Omental fat pad (tissue), 4 donors: Measurements from ENCODE around the gene PRDM16. TPM values are rescaled to one million over a fixed set of nuclear protein-coding genes. Genes with fewer than 3 reads are reported as not detected.

ENCODE experiments used
- ATAC-seq: fragments of 150-250 bp; one replicate; pipeline ENCODE4 v1.9.1; 2016; ENCODE audit warnings: mild to moderate bottlenecking, moderate library complexity; ENCODE audit not compliant: low FRiP score
- DNase-seq: peaks from one replicate; pipeline ENCODE4 v3.0.0-alpha.2; 2019; ENCODE audit warnings: low spot score
- total RNA-seq, 4 donors: library from RNA; depleted of rRNA; stranded (reverse); fragments of >200 nt; gene quantifications; one replicate each; pipeline ENCODE4 v1.1.0, GENCODE V29; 2016
- TF ChIP-seq, protein P1 (sequence below), 3 donors: fragments of 450-650 bp; IDR thresholded peaks; one replicate each; pipeline ENCODE4 v1.5.1; 2016 to 2017; ENCODE audit warnings: antibody characterized with exemption in 3 of 3, mild to moderate bottlenecking in 3 of 3, moderate library complexity in 2 of 3

Gene PRDM16
- total RNA-seq, 4 donors from 2014 or later: 0.19 to 3.8 (median 1.8) TPM

DNA sequence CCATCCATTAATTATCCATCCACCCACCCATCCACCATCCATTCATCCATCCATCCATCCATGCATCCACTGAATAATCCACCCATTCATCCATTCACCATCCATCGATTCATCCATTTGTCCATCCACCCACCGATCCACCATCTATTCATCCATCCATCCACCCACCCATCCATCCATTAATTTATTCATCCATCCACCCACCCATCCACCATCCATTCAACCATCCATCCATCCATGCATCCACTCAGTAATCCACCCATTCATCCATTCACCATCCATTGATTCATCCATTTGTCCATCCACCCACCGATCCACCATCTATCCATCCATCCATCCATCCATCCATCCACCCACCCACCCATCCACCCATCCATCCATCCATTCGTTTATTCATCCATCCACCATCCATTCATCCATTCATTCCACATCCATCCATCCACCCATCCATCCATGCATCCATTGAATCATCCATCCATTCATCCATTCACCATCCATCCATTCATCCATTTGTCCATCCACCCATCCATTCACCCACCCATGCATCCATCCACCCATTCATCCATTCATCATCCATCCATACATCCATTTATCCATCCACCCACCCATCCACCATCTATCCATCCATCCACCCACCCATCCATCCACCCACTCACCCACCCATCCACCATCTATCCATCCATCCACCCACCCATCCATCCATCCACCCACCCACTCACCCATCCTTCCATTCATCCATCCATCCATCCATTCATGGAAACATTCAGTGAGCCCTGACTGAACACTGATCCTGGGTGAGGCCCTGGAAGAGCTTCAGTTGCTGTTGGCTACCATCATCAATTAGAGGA lies 302.1 kb downstream of the PRDM16 start:
- TF ChIP-seq, protein P1, sequence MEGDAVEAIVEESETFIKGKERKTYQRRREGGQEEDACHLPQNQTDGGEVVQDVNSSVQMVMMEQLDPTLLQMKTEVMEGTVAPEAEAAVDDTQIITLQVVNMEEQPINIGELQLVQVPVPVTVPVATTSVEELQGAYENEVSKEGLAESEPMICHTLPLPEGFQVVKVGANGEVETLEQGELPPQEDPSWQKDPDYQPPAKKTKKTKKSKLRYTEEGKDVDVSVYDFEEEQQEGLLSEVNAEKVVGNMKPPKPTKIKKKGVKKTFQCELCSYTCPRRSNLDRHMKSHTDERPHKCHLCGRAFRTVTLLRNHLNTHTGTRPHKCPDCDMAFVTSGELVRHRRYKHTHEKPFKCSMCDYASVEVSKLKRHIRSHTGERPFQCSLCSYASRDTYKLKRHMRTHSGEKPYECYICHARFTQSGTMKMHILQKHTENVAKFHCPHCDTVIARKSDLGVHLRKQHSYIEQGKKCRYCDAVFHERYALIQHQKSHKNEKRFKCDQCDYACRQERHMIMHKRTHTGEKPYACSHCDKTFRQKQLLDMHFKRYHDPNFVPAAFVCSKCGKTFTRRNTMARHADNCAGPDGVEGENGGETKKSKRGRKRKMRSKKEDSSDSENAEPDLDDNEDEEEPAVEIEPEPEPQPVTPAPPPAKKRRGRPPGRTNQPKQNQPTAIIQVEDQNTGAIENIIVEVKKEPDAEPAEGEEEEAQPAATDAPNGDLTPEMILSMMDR (IDR thresholded peaks at IDR 0.05): no peak
- no peak for ATAC-seq
- DNase-seq: no peak

DNA sequence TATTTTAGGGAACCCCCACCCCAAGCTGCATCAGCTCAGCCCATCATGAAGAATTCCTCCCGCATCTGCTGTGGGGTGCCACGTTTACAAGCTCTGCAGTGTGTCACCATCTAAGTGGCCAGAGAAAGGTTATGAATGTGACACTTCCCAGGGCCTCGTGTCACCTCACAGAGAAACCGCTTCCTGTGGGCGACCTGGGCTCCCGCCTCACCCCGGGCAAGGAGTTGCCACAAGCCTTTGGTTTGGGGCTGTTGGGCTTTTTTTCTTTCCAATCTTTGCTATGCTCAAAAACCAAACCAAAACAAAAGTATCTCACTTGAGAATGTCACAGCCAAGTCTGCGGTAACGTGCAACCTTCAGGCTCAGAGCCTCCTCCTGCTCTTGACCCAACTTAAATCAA lies 303.3 kb downstream of the PRDM16 start:
- TF ChIP-seq, protein P1 (IDR thresholded peaks at IDR 0.05): no peak
- no peak for DNase-seq
- no peak for ATAC-seq

DNA sequence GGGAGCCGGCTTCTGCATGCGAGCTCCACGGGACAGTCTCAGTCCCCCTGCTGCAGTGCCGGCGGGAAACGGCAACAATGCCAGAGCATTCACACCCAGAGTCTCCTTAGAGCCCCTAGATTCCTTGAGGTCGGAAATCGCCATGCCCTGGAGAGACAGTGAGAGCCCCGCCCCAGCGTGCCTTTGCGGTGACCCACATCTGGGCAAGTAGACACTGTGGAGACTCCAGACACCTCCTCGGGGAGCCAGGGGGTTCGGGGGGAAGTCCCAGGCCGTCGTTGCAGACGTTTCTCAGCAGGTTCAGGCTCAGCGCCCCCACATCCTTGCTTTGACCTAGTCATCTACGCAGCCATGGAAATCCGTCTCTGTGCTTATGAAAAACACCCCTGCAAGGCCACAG lies 304.2 kb downstream of the PRDM16 start:
- TF ChIP-seq, protein P1 (IDR thresholded peaks at IDR 0.05): no peak

DNA sequence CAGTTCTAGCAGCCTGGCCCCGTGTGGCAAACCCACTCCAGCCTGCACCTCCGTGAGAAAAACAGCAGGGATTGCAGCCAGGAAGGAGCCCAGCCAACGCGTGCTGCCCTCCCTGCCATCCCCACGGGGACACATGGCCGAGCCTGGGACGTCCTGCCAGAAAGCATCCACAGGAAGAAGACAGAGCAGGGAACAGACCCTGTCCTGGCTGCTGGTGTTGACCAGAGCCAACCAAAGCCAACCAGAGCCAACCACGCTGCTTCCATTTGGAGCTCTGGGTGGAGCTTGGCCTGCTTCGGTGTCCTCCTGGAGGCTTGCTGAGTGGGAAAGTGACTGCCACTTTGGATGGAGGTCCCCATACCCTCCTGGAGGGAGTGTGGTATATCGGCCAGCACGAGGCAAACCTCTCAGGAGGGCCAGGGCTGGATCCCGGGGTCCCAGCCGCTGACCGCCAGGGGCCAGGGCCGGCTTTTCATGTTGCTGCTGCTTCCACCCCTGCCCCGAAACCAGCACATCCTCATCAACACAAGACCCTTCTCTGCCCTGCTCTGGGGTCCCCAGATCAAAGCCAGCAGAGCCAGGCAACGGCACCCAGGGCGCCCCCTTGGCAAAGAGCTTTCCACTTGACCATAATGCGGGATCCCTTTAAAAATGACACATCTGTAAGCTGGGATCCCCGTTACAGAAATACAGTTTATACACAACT lies 304.9 kb downstream of the PRDM16 start:
- DNase-seq (no peak), ATAC-seq (no peak)
- TF ChIP-seq, protein P1 (IDR thresholded peaks at IDR 0.05): no peak

More for the DNA sequence above, 304.2 kb downstream of the PRDM16 start:
- no peak for DNase-seq
- ATAC-seq: no peak

DNA sequence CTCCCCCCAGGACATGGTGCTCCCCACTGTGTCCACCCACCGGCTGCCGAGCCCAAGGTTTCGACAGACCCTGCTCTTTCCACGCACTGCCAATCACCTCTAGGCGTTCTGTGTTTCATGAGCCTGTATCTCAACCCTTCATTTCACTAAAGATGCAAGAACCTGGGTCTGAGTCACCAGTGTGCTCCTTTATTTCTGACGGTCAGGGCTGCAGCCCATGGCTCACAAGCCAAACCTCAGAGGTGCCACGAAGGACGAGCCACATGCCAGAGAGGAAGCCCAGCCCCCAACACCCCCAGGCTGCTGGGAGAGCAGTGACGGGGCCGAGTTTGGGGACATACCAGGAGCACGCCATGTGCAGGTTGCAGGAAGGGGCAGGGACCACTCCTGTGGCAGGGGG lies 306.2 kb downstream of the PRDM16 start:
- TF ChIP-seq, protein P1 (IDR thresholded peaks at IDR 0.05): no peak
- ATAC-seq (no peak), DNase-seq (no peak)

DNA sequence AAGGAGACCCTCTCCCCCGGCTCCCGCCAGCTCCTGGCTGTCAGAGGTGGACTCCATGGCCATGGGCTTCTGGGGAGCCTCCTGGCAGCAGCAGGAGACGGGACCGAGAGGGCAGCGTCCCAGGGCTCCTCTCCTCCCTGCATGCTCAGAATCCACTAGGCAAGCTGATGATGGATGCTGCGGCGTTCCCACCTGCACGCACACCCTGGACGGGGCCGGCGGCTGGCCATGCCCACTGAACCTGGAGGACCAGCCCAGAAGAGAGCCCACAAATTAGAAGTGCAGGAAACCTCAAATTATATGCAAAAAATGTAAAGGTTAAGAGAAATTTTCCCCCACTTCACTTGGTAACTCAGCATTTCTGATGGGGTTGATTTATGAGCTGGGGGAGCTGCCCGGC lies 308.2 kb downstream of the PRDM16 start:
- ATAC-seq: no peak
- DNase-seq: no peak
- TF ChIP-seq, protein P1 (IDR thresholded peaks at IDR 0.05): no peak
